ENCODE data around the gene FGF23.

Gene FGF23

GRCh38 chr12:4402996-4403395, 23.5 kb upstream of the FGF23 start:
- TF ChIP-seq ZNF274 (IDR thresholded peaks at IDR 0.05; ENCODE audit: low read depth, low read length) (no peak), SUZ12 (IDR thresholded peaks at IDR 0.05; ENCODE audit: extremely low read depth, insufficient read depth, insufficient read length) (no peak), YY1 (IDR thresholded peaks at IDR 0.05; ENCODE audit: insufficient read depth, insufficient read length) (no peak)
- Histone ChIP-seq H3K4me1 (ENCODE audit: insufficient read depth, insufficient read length) (peaks cover 10% of the 10 kb centered on the region), H3K36me3 (ENCODE audit: insufficient read depth, insufficient read length, low read length) (no peaks in the 10 kb centered on the region), H3K9ac (ENCODE audit: insufficient read length, low read depth) (no peak overlapping the region), H3K27me3 (ENCODE audit: insufficient read depth, insufficient read length) (no peaks in the 10 kb centered on the region), H3K9me3 (ENCODE audit: insufficient read depth, low read length) (peaks cover 14% of the 10 kb centered on the region; the same call in 1 of the 2 replicates), H3K4me3 (ENCODE audit: insufficient read length, low read depth) (no peak overlapping the region)
- no peak for DNase-seq (ENCODE audit: low read depth, low spot score)

- Histone ChIP-seq H3K27me3 (ENCODE audit: insufficient read depth, insufficient read length) (no peaks in the 10 kb centered on the region), H3K9me3 (ENCODE audit: insufficient read depth, low read length) (peaks cover 14% of the 10 kb centered on the region; the same call in 1 of the 2 replicates), H3K4me1 (ENCODE audit: insufficient read depth, insufficient read length) (peaks cover 10% of the 10 kb centered on the region), H3K36me3 (ENCODE audit: insufficient read depth, insufficient read length, low read length) (no peaks in the 10 kb centered on the region), H3K9ac (ENCODE audit: insufficient read length, low read depth) (no peak overlapping the region), H3K4me3 (ENCODE audit: insufficient read length, low read depth) (no peak overlapping the region)
- no peak for TF ChIP-seq YY1 (IDR thresholded peaks at IDR 0.05; ENCODE audit: insufficient read depth, insufficient read length)
- TF ChIP-seq ZNF274 (IDR thresholded peaks at IDR 0.05; ENCODE audit: low read depth, low read length) = no peak
- no peak for TF ChIP-seq SUZ12 (IDR thresholded peaks at IDR 0.05; ENCODE audit: extremely low read depth, insufficient read depth, insufficient read length)
- DNase-seq (ENCODE audit: low read depth, low spot score) = no peak
Measured at GRCh38 chr12:4401117-4401516, 21.6 kb upstream of the FGF23 start.

DNA sequence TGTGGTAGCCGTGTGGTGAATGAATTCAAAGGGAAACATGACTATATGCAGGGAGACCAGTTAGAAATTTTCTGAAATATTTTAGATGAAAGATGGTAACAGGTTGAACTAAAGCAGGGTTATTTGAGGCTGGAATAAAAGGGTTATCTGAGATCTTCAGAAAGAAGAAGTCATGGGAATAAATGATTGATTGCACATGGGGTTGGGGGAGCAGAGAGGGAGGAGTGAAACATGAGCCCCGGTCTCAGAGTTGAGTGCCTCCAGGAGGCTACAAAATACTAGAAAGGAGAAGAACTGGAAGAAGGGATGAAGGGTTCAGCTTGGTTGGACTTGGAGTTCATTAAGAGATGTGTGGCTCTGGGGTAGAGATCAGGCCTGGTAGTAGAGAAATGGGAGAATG, 16.3 kb upstream of the FGF23 start:
- DNase-seq (ENCODE audit: low read depth, low spot score) = no peak
- H3K27me3 ChIP-seq (ENCODE audit: insufficient read depth, insufficient read length) = no peaks in the 10 kb centered on the region
- TF ChIP-seq SUZ12 (IDR thresholded peaks at IDR 0.05; ENCODE audit: extremely low read depth, insufficient read depth, insufficient read length) (no peak), ZNF274 (IDR thresholded peaks at IDR 0.05; ENCODE audit: low read depth, low read length) (no peak), YY1 (IDR thresholded peaks at IDR 0.05; ENCODE audit: insufficient read depth, insufficient read length) (no peak)
- H3K4me3 ChIP-seq (ENCODE audit: insufficient read length, low read depth) = no peak overlapping the region
- H3K9ac ChIP-seq (ENCODE audit: insufficient read length, low read depth) = no peak overlapping the region
- no peaks in the 10 kb centered on the region for H3K9me3 ChIP-seq (ENCODE audit: insufficient read depth, low read length)
- H3K36me3 ChIP-seq (ENCODE audit: insufficient read depth, insufficient read length, low read length) = no peaks in the 10 kb centered on the region
- H3K4me1 ChIP-seq (ENCODE audit: insufficient read depth, insufficient read length) = no peaks in the 10 kb centered on the region

DNA sequence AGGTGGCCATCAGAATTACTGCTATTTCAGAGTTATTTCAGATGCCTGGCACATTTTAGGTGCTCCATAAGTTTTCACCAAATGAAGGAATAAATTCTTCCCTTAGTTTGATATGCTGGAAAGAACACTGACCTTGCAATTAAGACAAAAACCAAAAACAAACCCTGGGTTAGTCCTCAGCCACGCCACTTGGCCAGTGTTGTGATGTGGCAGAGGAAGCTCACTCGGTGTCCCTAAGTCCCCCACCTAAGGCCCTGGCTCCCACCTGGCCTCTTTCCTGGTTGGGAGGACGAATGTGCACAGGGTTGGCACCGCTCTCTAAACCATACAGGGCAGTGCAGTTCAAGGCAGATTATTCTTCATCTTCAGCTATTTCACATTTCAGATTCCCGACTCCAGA, 13.7 kb upstream of the FGF23 start:
- Histone ChIP-seq H3K4me3 (ENCODE audit: insufficient read length, low read depth) (no peak overlapping the region), H3K36me3 (ENCODE audit: insufficient read depth, insufficient read length, low read length) (no peaks in the 10 kb centered on the region), H3K4me1 (ENCODE audit: insufficient read depth, insufficient read length) (no peaks in the 10 kb centered on the region), H3K9ac (ENCODE audit: insufficient read length, low read depth) (no peak overlapping the region), H3K27me3 (ENCODE audit: insufficient read depth, insufficient read length) (no peaks in the 10 kb centered on the region), H3K9me3 (ENCODE audit: insufficient read depth, low read length) (no peaks in the 10 kb centered on the region)
- DNase-seq (ENCODE audit: low read depth, low spot score) = no peak
- TF ChIP-seq ZNF274 (IDR thresholded peaks at IDR 0.05; ENCODE audit: low read depth, low read length) (no peak), SUZ12 (IDR thresholded peaks at IDR 0.05; ENCODE audit: extremely low read depth, insufficient read depth, insufficient read length) (no peak), YY1 (IDR thresholded peaks at IDR 0.05; ENCODE audit: insufficient read depth, insufficient read length) (no peak)

GRCh38 chr12:4392223-4392742, 12.8 kb upstream of the FGF23 start:
- no peaks in the 10 kb centered on the region for H3K4me1 ChIP-seq (ENCODE audit: insufficient read depth, insufficient read length)
- H3K9ac ChIP-seq (ENCODE audit: insufficient read length, low read depth) = no peak overlapping the region
- H3K9me3 ChIP-seq (ENCODE audit: insufficient read depth, low read length) = no peaks in the 10 kb centered on the region
- H3K4me3 ChIP-seq (ENCODE audit: insufficient read length, low read depth) = no peak overlapping the region
- TF ChIP-seq ZNF274 (IDR thresholded peaks at IDR 0.05; ENCODE audit: low read depth, low read length) (no peak), YY1 (IDR thresholded peaks at IDR 0.05; ENCODE audit: insufficient read depth, insufficient read length) (no peak), SUZ12 (IDR thresholded peaks at IDR 0.05; ENCODE audit: extremely low read depth, insufficient read depth, insufficient read length) (no peak)
- H3K36me3 ChIP-seq (ENCODE audit: insufficient read depth, insufficient read length, low read length) = no peaks in the 10 kb centered on the region
- no peak for DNase-seq (ENCODE audit: low read depth, low spot score)
- no peaks in the 10 kb centered on the region for H3K27me3 ChIP-seq (ENCODE audit: insufficient read depth, insufficient read length)

- TF ChIP-seq YY1 (IDR thresholded peaks at IDR 0.05; ENCODE audit: insufficient read depth, insufficient read length) (no peak), ZNF274 (IDR thresholded peaks at IDR 0.05; ENCODE audit: low read depth, low read length) (no peak), SUZ12 (IDR thresholded peaks at IDR 0.05; ENCODE audit: extremely low read depth, insufficient read depth, insufficient read length) (no peak)
- H3K27me3 ChIP-seq (ENCODE audit: insufficient read depth, insufficient read length) = no peaks in the 10 kb centered on the region
- H3K36me3 ChIP-seq (ENCODE audit: insufficient read depth, insufficient read length, low read length) = no peaks in the 10 kb centered on the region
Measured at GRCh38 chr12:4388662-4389061, 9.2 kb upstream of the FGF23 start.

DNA sequence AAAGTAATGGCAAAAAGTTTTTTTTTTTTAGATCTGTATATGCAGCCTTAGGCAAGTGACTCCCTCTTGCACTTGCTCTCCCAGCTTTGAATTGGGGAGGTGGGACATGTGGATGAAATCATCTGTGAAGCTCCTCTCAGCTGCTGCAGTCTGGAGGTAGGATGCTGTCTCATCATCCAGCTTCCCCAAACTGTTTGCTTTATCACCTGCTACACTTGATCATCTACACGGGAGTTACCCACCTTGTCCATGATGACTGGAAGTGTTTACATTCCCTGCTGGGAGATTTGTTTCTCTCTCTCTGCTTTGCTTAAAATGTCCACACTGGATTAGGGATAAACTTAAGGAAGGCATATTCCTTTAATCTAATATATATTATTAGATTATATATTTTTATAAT, 8.5 kb upstream of the FGF23 start:
- no peaks in the 10 kb centered on the region for H3K4me1 ChIP-seq (ENCODE audit: insufficient read depth, insufficient read length)
- H3K9me3 ChIP-seq (ENCODE audit: insufficient read depth, low read length) = no peaks in the 10 kb centered on the region
- no peak for DNase-seq (ENCODE audit: low read depth, low spot score)
- no peak overlapping the region for H3K9ac ChIP-seq (ENCODE audit: insufficient read length, low read depth)
- no peaks in the 10 kb centered on the region for H3K27me3 ChIP-seq (ENCODE audit: insufficient read depth, insufficient read length)
- no peak overlapping the region for H3K4me3 ChIP-seq (ENCODE audit: insufficient read length, low read depth)
- no peak for TF ChIP-seq SUZ12 (IDR thresholded peaks at IDR 0.05; ENCODE audit: extremely low read depth, insufficient read depth, insufficient read length)
- no peak for TF ChIP-seq YY1 (IDR thresholded peaks at IDR 0.05; ENCODE audit: insufficient read depth, insufficient read length)
- TF ChIP-seq ZNF274 (IDR thresholded peaks at IDR 0.05; ENCODE audit: low read depth, low read length) = no peak
- no peaks in the 10 kb centered on the region for H3K36me3 ChIP-seq (ENCODE audit: insufficient read depth, insufficient read length, low read length)

More at GRCh38 chr12:4388662-4389061, 9.2 kb upstream of the FGF23 start:
- Histone ChIP-seq H3K4me1 (ENCODE audit: insufficient read depth, insufficient read length) (no peaks in the 10 kb centered on the region), H3K4me3 (ENCODE audit: insufficient read length, low read depth) (no peak overlapping the region), H3K9ac (ENCODE audit: insufficient read length, low read depth) (no peak overlapping the region), H3K9me3 (ENCODE audit: insufficient read depth, low read length) (no peaks in the 10 kb centered on the region)
- no peak for DNase-seq (ENCODE audit: low read depth, low spot score)

Measured in NT2/D1 (cell line).